Endothelial cell of umbilical vein (primary cell): ENCODE measurements around the gene VSIG10L2. TPM values are rescaled to one million over a fixed set of nuclear protein-coding genes. Genes with fewer than 3 reads are reported as not detected.

ENCODE experiments used
- BruUV-seq: library from RNA; stranded (reverse); fragments of 400-500 nt; replicated peaks from 2 replicates; lab custom pipeline; 2021; lab: Mats Ljungman, UMichigan
- CTCF ChIA-PET: fragments of 300-600, 350-600 bp; sonication (Branson Sonifier 250); formaldehyde crosslinking; loops from one replicate; lab custom pipeline; 2021; ENCODE audit warnings: antibody characterized with exemption, inconsistent platforms; lab: Charles Lee
- POLR2A ChIA-PET: fragments of 300-600, 350-600 bp; sonication (Branson Sonifier 250); formaldehyde crosslinking; loops from one replicate; lab custom pipeline; 2021; ENCODE audit warnings: antibody characterized with exemption, inconsistent platforms; lab: Charles Lee
- DNase-seq: peaks from one replicate; pipeline ENCODE4 v3.0.0-alpha.2; 2011; ENCODE audit warnings: low read depth, low spot score
- FAIRE-seq: peaks from 2 replicates; lab custom pipeline; 2011; peaks lifted over from hg19 to GRCh38; lab: Jason Lieb, UNC
- H2AFZ ChIP-seq: 2 replicates; pipeline ENCODE4 v1.6.0; 2012; ENCODE audit warnings: low read depth, low read length, control low read depth, inconsistent platforms
- H3K27ac ChIP-seq: 2 replicates; pipeline ENCODE4 v1.5.1; 2011; ENCODE audit warnings: low read depth, mild to moderate bottlenecking, control low read depth, low read length, moderate library complexity; ENCODE audit not compliant: insufficient read depth
- H3K27me3 ChIP-seq, 2 experiments: 2 replicates each; pipeline versions ENCODE4 v1.6.0 to v1.6.1; 2011; ENCODE audit warnings: low read length in 2 of 2, mixed read lengths in 1 of 2; ENCODE audit not compliant: control insufficient read depth in 2 of 2, insufficient read depth in 2 of 2
- H3K36me3 ChIP-seq, 2 experiments: 2 replicates in 1 of 2; 3 replicates in 1 of 2; pipeline ENCODE4 v1.5.1; 2011; ENCODE audit warnings: low read length in 2 of 2, mild to moderate bottlenecking in 1 of 2, moderate library complexity in 1 of 2; ENCODE audit not compliant: control insufficient read depth in 2 of 2, insufficient read depth in 2 of 2; ENCODE audit errors: extremely low read depth in 1 of 2
- H3K4me1 ChIP-seq: 3 replicates; pipeline ENCODE4 v1.5.1; 2011; ENCODE audit warnings: mild to moderate bottlenecking, low read length; ENCODE audit not compliant: control insufficient read depth, insufficient read depth; ENCODE audit errors: extremely low read depth
- H3K4me2 ChIP-seq: 2 replicates; pipeline ENCODE4 v1.6.1; 2011; ENCODE audit warnings: low read length, control low read depth, mixed read lengths; ENCODE audit not compliant: insufficient read depth
- H3K4me3 ChIP-seq, 3 experiments: fragments of 200-600 bp in 1 of 3; sonication (generic), shearing (Covaris generic) in 1 of 3; replicated peaks in 1 of 3; 2 replicates each; pipeline ENCODE4 v1.5.1; 2011 to 2016; ENCODE audit warnings: control low read depth in 3 of 3, low read length in 3 of 3, mild to moderate bottlenecking in 2 of 3, inconsistent platforms in 1 of 3, low read depth in 1 of 3, moderate library complexity in 1 of 3; ENCODE audit not compliant: insufficient read depth in 1 of 3
- H3K79me2 ChIP-seq: 2 replicates; pipeline ENCODE4 v1.6.0; 2012; ENCODE audit warnings: low read length, inconsistent platforms; ENCODE audit not compliant: control insufficient read depth, insufficient read depth
- H3K9ac ChIP-seq: replicated peaks from 2 replicates; pipeline ENCODE3; 2011; ENCODE audit warnings: low read length, control low read depth; ENCODE audit not compliant: insufficient read depth; ENCODE audit errors: extremely low read depth
- H3K9me1 ChIP-seq: replicated peaks from 3 replicates; pipeline ENCODE4 v1.6.0; 2011; ENCODE audit warnings: mild to moderate bottlenecking, low read length; ENCODE audit not compliant: control insufficient read depth, insufficient read depth; ENCODE audit errors: extremely low read depth
- H3K9me3 ChIP-seq: replicated peaks from 2 replicates; pipeline ENCODE4 v1.5.1; 2012; ENCODE audit warnings: low read length, inconsistent platforms; ENCODE audit not compliant: control insufficient read depth, insufficient read depth
- H4K20me1 ChIP-seq: replicated peaks from 2 replicates; pipeline ENCODE3; 2011; ENCODE audit warnings: mild to moderate bottlenecking, low read length; ENCODE audit not compliant: control insufficient read depth, insufficient read depth; ENCODE audit errors: extremely low read depth
- CTCF ChIP-seq, 2 donors: IDR thresholded peaks; 1 replicate in 1 of 2; 2 replicates in 1 of 2; pipeline ENCODE4 v1.5.1; 2011; ENCODE audit warnings: low read length in 2 of 2, mild to moderate bottlenecking in 2 of 2, moderate library complexity in 2 of 2, control low read depth in 1 of 2, inconsistent platforms in 1 of 2, low read depth in 1 of 2; ENCODE audit not compliant: insufficient read depth in 1 of 2; ENCODE audit errors: extremely low read depth in 1 of 2
- EZH2 ChIP-seq: IDR thresholded peaks from 2 replicates; pipeline ENCODE4 v1.6.1; 2012; ENCODE audit warnings: borderline replicate concordance, low read depth, mild to moderate bottlenecking, moderate library complexity, low read length, inconsistent platforms; ENCODE audit not compliant: severe bottlenecking
- FOS ChIP-seq: IDR thresholded peaks from 2 replicates; pipeline ENCODE4 v1.6.1; 2011; ENCODE audit warnings: mild to moderate bottlenecking, low read length, moderate library complexity, borderline replicate concordance; ENCODE audit not compliant: insufficient read depth
- GATA2 ChIP-seq: IDR thresholded peaks from 2 replicates; pipeline ENCODE4 v1.7.0; 2011; ENCODE audit warnings: low read depth, mild to moderate bottlenecking, moderate library complexity, mixed read lengths, low read length; ENCODE audit not compliant: insufficient read length, insufficient read depth
- JUN ChIP-seq: IDR thresholded peaks from 2 replicates; pipeline ENCODE4 v1.6.1; 2011; ENCODE audit warnings: borderline replicate concordance, low read depth; ENCODE audit not compliant: insufficient read length, insufficient read depth
- MAX ChIP-seq: IDR thresholded peaks from 2 replicates; pipeline ENCODE4 v1.6.1; 2011; ENCODE audit not compliant: insufficient read depth, insufficient read length
- MYC ChIP-seq: IDR thresholded peaks from one replicate; pipeline ENCODE4 v1.6.1; 2011; ENCODE audit warnings: mild to moderate bottlenecking, low read depth, low read length
- POLR2A ChIP-seq: IDR thresholded peaks from 2 replicates; pipeline ENCODE4 v1.6.1; 2012; ENCODE audit warnings: low read depth, mild to moderate bottlenecking, control low read depth, low read length
- POLR2AphosphoS5 ChIP-seq: IDR thresholded peaks from 2 replicates; pipeline ENCODE4 v1.6.1; 2012; ENCODE audit warnings: low read depth, mild to moderate bottlenecking, control low read depth, low read length, moderate library complexity; ENCODE audit not compliant: insufficient read depth
- dilution Hi-C: fragments of 300-500 bp; cut with MboI; formaldehyde crosslinking; loops from one replicate; pipeline ENCODE4 v1.15.0; 2019; ENCODE audit warnings: low sequenced_read_pairs; ENCODE audit not compliant: extremely low pct_ligation_motif_present
- intact Hi-C: fragments of 100-400 bp; cut with micrococcal nuclease; formaldehyde crosslinking; loops from one replicate; pipeline ENCODE4 v1.10.0; 2022
- polyA plus RNA-seq, 4 experiments: library from polyadenylated mRNA; depleted of rRNA in 3 of 4; stranded (reverse) in 3 of 4; unstranded in 1 of 4; fragments of >200 nt; gene quantifications; 2 replicates each; pipeline versions ENCODE4 v1.2.1 to v1.2.3, GENCODE V29; 2011 to 2012; ENCODE audit warnings: missing spikeins in 1 of 4
- total RNA-seq: library from RNA; stranded (reverse); gene quantifications from 2 replicates; pipeline ENCODE4 v1.2.3, GENCODE V29; 2021

VSIG10L2 gene
- total and polyA plus RNA-seq, 2 donors (not counting 3 experiments of a cell fraction or from before 2014, with no cell fraction given): not detected

- BruUV-seq: no TSS peak
- CTCF ChIA-PET: no interaction called here
- Histone ChIP-seq H2AFZ (no peak overlapping the region), H3K9me3 (no peaks in the 10 kb centered on the region), H3K4me3 (no peak overlapping the region), H4K20me1 (no peaks in the 10 kb centered on the region), H3K4me2 (no peak overlapping the region), H3K79me2 (no peaks in the 10 kb centered on the region), H3K9ac (no peak overlapping the region), H3K27ac (no peak overlapping the region), H3K27me3 (no peaks in the 10 kb centered on the region), H3K36me3 (no peaks in the 10 kb centered on the region), H3K9me1 (no peaks in the 10 kb centered on the region), H3K4me1 (no peaks in the 10 kb centered on the region)
- dilution Hi-C loops: no loop called here
- TF ChIP-seq MAX (no peak), GATA2 (no peak), FOS (no peak)
- DNase-seq (no peak), FAIRE-seq (no peak)
- POLR2A ChIA-PET: no interaction called here
- intact Hi-C loops: no loop called here
Observed at GRCh38 chr11:125987066-125987641, 41.3 kb downstream of the VSIG10L2 start.

GRCh38 chr11:125990244-125990643 lies 44.4 kb downstream of the VSIG10L2 start:
- H3K4me2 ChIP-seq: no peak overlapping the region
- dilution Hi-C loops (no loop called here), intact Hi-C loops (no loop called here)
- H3K27me3 ChIP-seq: no peaks in the 10 kb centered on the region
- no TSS peak for BruUV-seq
- no peak overlapping the region for H3K9ac ChIP-seq
- H3K27ac ChIP-seq: no peak overlapping the region
- no peaks in the 10 kb centered on the region for H3K79me2 ChIP-seq
- H2AFZ ChIP-seq: no peak overlapping the region
- no peaks in the 10 kb centered on the region for H4K20me1 ChIP-seq
- no peak for TF ChIP-seq JUN
- TF ChIP-seq CTCF (IDR thresholded peaks at IDR 0.05; ENCODE audit: extremely low read depth in 1 of 2, insufficient read depth in 1 of 2, low read depth in 1 of 2, low read length in 2 of 2): no peak
- no peak for TF ChIP-seq POLR2A
- no peak for TF ChIP-seq GATA2
- TF ChIP-seq MAX: no peak
- no peak for TF ChIP-seq POLR2AphosphoS5
- TF ChIP-seq EZH2: no peak
- TF ChIP-seq FOS: no peak
- no peak for TF ChIP-seq MYC
- H3K9me3 ChIP-seq: no peaks in the 10 kb centered on the region
- CTCF ChIA-PET: no interaction called here
- no peaks in the 10 kb centered on the region for H3K9me1 ChIP-seq
- POLR2A ChIA-PET: no interaction called here
- no peak overlapping the region for H3K4me3 ChIP-seq
- H3K4me1 ChIP-seq: no peaks in the 10 kb centered on the region
- no peaks in the 10 kb centered on the region for H3K36me3 ChIP-seq
- no peak for FAIRE-seq
- DNase-seq: no peak
